Measurements from ENCODE around the gene TMEM63C.

The TMEM63C gene

GRCh38 chr14:77151245-77151644 is 30.4 kb upstream of the TMEM63C start:
- Histone ChIP-seq H3F3A (ENCODE audit: insufficient read depth, low read length) (no peaks in the 10 kb centered on the region), H4K20me1 (ENCODE audit: insufficient read depth, low read length) (no peaks in the 10 kb centered on the region), H3K27me3 (replicated peaks; ENCODE audit: insufficient read depth, low read length) (no peaks in the 10 kb centered on the region), H3K4me3 (ENCODE audit: low read length) (no peak overlapping the region), H3K27ac (ENCODE audit: low read length) (no peak overlapping the region), H3K4me1 (ENCODE audit: low read length) (no peaks in the 10 kb centered on the region), H2AFZ (ENCODE audit: low read length) (no peak overlapping the region), H3K9ac (ENCODE audit: low read length) (no peak overlapping the region), H3K4me2 (ENCODE audit: low read depth, low read length) (no peak overlapping the region), H3K9me3 (replicated peaks; ENCODE audit: insufficient read depth, low read length) (no peaks in the 10 kb centered on the region), H3K36me3 (replicated peaks; ENCODE audit: insufficient read depth, low read length) (no peaks in the 10 kb centered on the region), H3K9me2 (replicated peaks; ENCODE audit: insufficient read depth, low read length) (no peaks in the 10 kb centered on the region), H3K79me2 (ENCODE audit: low read length) (no peaks in the 10 kb centered on the region)
- DNase-seq = no peak
- TF ChIP-seq EZH2phosphoT487 (IDR thresholded peaks at IDR 0.05; ENCODE audit: low read length) (no peak), EZH2 (optimal IDR thresholded peaks at IDR 0.05; ENCODE audit: low read depth, low read length) (no peak)
- TF ChIP-seq, protein P1, sequence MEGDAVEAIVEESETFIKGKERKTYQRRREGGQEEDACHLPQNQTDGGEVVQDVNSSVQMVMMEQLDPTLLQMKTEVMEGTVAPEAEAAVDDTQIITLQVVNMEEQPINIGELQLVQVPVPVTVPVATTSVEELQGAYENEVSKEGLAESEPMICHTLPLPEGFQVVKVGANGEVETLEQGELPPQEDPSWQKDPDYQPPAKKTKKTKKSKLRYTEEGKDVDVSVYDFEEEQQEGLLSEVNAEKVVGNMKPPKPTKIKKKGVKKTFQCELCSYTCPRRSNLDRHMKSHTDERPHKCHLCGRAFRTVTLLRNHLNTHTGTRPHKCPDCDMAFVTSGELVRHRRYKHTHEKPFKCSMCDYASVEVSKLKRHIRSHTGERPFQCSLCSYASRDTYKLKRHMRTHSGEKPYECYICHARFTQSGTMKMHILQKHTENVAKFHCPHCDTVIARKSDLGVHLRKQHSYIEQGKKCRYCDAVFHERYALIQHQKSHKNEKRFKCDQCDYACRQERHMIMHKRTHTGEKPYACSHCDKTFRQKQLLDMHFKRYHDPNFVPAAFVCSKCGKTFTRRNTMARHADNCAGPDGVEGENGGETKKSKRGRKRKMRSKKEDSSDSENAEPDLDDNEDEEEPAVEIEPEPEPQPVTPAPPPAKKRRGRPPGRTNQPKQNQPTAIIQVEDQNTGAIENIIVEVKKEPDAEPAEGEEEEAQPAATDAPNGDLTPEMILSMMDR (IDR thresholded peaks at IDR 0.05; ENCODE audit: low read length) = peak; percentile 35

- Histone ChIP-seq H3K9ac (ENCODE audit: low read length) (no peak overlapping the region), H3K36me3 (replicated peaks; ENCODE audit: insufficient read depth, low read length) (no peaks in the 10 kb centered on the region), H3F3A (ENCODE audit: insufficient read depth, low read length) (no peaks in the 10 kb centered on the region), H3K27me3 (replicated peaks; ENCODE audit: insufficient read depth, low read length) (no peaks in the 10 kb centered on the region), H3K4me1 (ENCODE audit: low read length) (no peaks in the 10 kb centered on the region), H3K27ac (ENCODE audit: low read length) (no peak overlapping the region), H3K4me3 (ENCODE audit: low read length) (no peak overlapping the region), H3K79me2 (ENCODE audit: low read length) (no peaks in the 10 kb centered on the region), H3K9me3 (replicated peaks; ENCODE audit: insufficient read depth, low read length) (no peaks in the 10 kb centered on the region), H4K20me1 (ENCODE audit: insufficient read depth, low read length) (no peaks in the 10 kb centered on the region), H3K9me2 (replicated peaks; ENCODE audit: insufficient read depth, low read length) (no peaks in the 10 kb centered on the region), H3K4me2 (ENCODE audit: low read depth, low read length) (no peak overlapping the region), H2AFZ (ENCODE audit: low read length) (no peak overlapping the region)
- TF ChIP-seq, protein P1 (IDR thresholded peaks at IDR 0.05; ENCODE audit: low read length) = no peak; the same call in 1 of the 2 replicates
- TF ChIP-seq EZH2 (optimal IDR thresholded peaks at IDR 0.05; ENCODE audit: low read depth, low read length) = no peak
- TF ChIP-seq EZH2phosphoT487 (IDR thresholded peaks at IDR 0.05; ENCODE audit: low read length) = no peak
- peak; percentile 31 for DNase-seq
Measured at GRCh38 chr14:77151918-77152588, 29.5 kb upstream of the TMEM63C start.

- Histone ChIP-seq H3K4me2 (ENCODE audit: low read depth, low read length) (no peak overlapping the region), H2AFZ (ENCODE audit: low read length) (no peak overlapping the region), H3K79me2 (ENCODE audit: low read length) (no peaks in the 10 kb centered on the region), H3K27me3 (replicated peaks; ENCODE audit: insufficient read depth, low read length) (no peaks in the 10 kb centered on the region), H3K9me2 (replicated peaks; ENCODE audit: insufficient read depth, low read length) (no peaks in the 10 kb centered on the region), H3K36me3 (replicated peaks; ENCODE audit: insufficient read depth, low read length) (no peaks in the 10 kb centered on the region), H3K4me3 (ENCODE audit: low read length) (no peak overlapping the region), H3K4me1 (ENCODE audit: low read length) (no peaks in the 10 kb centered on the region), H3K27ac (ENCODE audit: low read length) (no peak overlapping the region), H3K9me3 (replicated peaks; ENCODE audit: insufficient read depth, low read length) (no peaks in the 10 kb centered on the region), H4K20me1 (ENCODE audit: insufficient read depth, low read length) (no peaks in the 10 kb centered on the region), H3F3A (ENCODE audit: insufficient read depth, low read length) (no peaks in the 10 kb centered on the region), H3K9ac (ENCODE audit: low read length) (no peak overlapping the region)
- no peak for TF ChIP-seq EZH2phosphoT487 (IDR thresholded peaks at IDR 0.05; ENCODE audit: low read length)
- TF ChIP-seq, protein P1 (IDR thresholded peaks at IDR 0.05; ENCODE audit: low read length) = no peak
- no peak for TF ChIP-seq EZH2 (optimal IDR thresholded peaks at IDR 0.05; ENCODE audit: low read depth, low read length)
- DNase-seq = no peak
Measured at GRCh38 chr14:77153802-77154201, 27.8 kb upstream of the TMEM63C start.

Data from MM.1S (cell line).